Effector memory CD8-positive, alpha-beta T cell (primary cell): Measurements from ENCODE around the gene PSMB7.

Experiments
- ATAC-seq: fragments of 150-1000 bp; cut with Tn5 transposase; replicated peaks from 2 replicates; pipeline ENCODE4 v1.10.0; 2021; ENCODE audit warnings: mild to moderate bottlenecking, moderate library complexity
- DNase-seq, 3 experiments: peaks; one replicate each; pipeline ENCODE4 v3.0.0; 2021
- H3K27ac Mint-ChIP-seq, 2 donors: one replicate each; pipeline ENCODE4 v1.8.0; 2022; ENCODE audit warnings: mild to moderate bottlenecking in 2 of 2, mixed read lengths in 2 of 2, moderate library complexity in 2 of 2
- H3K27me3 Mint-ChIP-seq, 2 donors: one replicate each; pipeline ENCODE4 v1.8.0; 2022; ENCODE audit warnings: mixed read lengths in 2 of 2
- H3K36me3 Mint-ChIP-seq: one replicate; pipeline ENCODE4 v1.8.0; 2022; ENCODE audit warnings: mild to moderate bottlenecking, moderate library complexity, mixed read lengths; ENCODE audit not compliant: insufficient read depth
- H3K4me1 Mint-ChIP-seq, 2 donors: one replicate each; pipeline ENCODE4 v1.8.0; 2022; ENCODE audit warnings: low read depth in 2 of 2, mixed read lengths in 2 of 2
- H3K4me3 Mint-ChIP-seq, 2 donors: one replicate each; pipeline ENCODE4 v1.8.0; 2022; ENCODE audit warnings: mild to moderate bottlenecking in 2 of 2, mixed read lengths in 2 of 2, moderate library complexity in 2 of 2
- H3K9me3 Mint-ChIP-seq, 2 donors: one replicate each; pipeline ENCODE4 v1.8.0; 2022; ENCODE audit warnings: mixed read lengths in 2 of 2

Gene PSMB7

GRCh38 chr9:124450931-124451661 is 35.9 kb upstream of the PSMB7 start:
- Mint-ChIP-seq H3K4me1 (peaks cover 0 to 4% of the 10 kb centered on the region in 2 donors), H3K27me3 (peaks cover 35 to 67% of the 10 kb centered on the region in 2 donors), H3K27ac (no peak overlapping the region), H3K4me3 (no peak overlapping the region), H3K36me3 (no peaks in the 10 kb centered on the region), H3K9me3 (no peaks in the 10 kb centered on the region)
- DNase-seq (no peak), ATAC-seq (no peak)

- no peak for ATAC-seq
- Mint-ChIP-seq H3K27me3 (peaks cover 35 to 74% of the 10 kb centered on the region in 2 donors), H3K9me3 (no peaks in the 10 kb centered on the region), H3K4me1 (peaks cover 0 to 4% of the 10 kb centered on the region in 2 donors), H3K27ac (no peak within 1 kb of the TSS), H3K4me3 (peak within 1 kb of the TSS in 1 of 2 donors; percentile 37), H3K36me3 (no peaks in the 10 kb centered on the region)
- no peak for DNase-seq
Measured at GRCh38 chr9:124450241-124450924, 35.1 kb upstream of the PSMB7 start, which contains the start of gene ADGRD2. TSS of gene ADGRD2 (plus strand) at chr9:124450451. CDS start at chr9:124451667, 1,216 bp downstream.

- Mint-ChIP-seq H3K4me3 (no peak overlapping the region), H3K4me1 (peaks cover 0 to 4% of the 10 kb centered on the region in 2 donors), H3K36me3 (no peaks in the 10 kb centered on the region), H3K27ac (no peak overlapping the region), H3K9me3 (no peaks in the 10 kb centered on the region), H3K27me3 (peaks cover 35 to 77% of the 10 kb centered on the region in 2 donors)
- no peak for ATAC-seq
- DNase-seq: no peak
Measured at GRCh38 chr9:124449381-124450151, 34.3 kb upstream of the PSMB7 start.

GRCh38 chr9:124448019-124448418 is 32.8 kb upstream of the PSMB7 start:
- Mint-ChIP-seq H3K4me1 (peaks cover 0 to 4% of the 10 kb centered on the region in 2 donors), H3K36me3 (no peaks in the 10 kb centered on the region), H3K9me3 (no peaks in the 10 kb centered on the region), H3K27ac (no peak overlapping the region), H3K27me3 (peaks cover 39 to 88% of the 10 kb centered on the region in 2 donors), H3K4me3 (no peak overlapping the region)
- DNase-seq: no peak
- ATAC-seq: no peak

- Mint-ChIP-seq H3K36me3 (no peaks in the 10 kb centered on the region), H3K27ac (no peak overlapping the region), H3K9me3 (no peaks in the 10 kb centered on the region), H3K4me3 (no peak overlapping the region), H3K4me1 (peaks cover 0 to 4% of the 10 kb centered on the region in 2 donors), H3K27me3 (peaks cover 36 to 82% of the 10 kb centered on the region in 2 donors)
- ATAC-seq: no peak
- no peak for DNase-seq
Measured at GRCh38 chr9:124447297-124447661, 32.0 kb upstream of the PSMB7 start.

GRCh38 chr9:124444166-124444565 is 28.9 kb upstream of the PSMB7 start:
- Mint-ChIP-seq H3K9me3 (no peaks in the 10 kb centered on the region), H3K27me3 (peaks cover 30 to 82% of the 10 kb centered on the region in 2 donors), H3K36me3 (no peaks in the 10 kb centered on the region), H3K4me1 (no peaks in the 10 kb centered on the region), H3K4me3 (no peak overlapping the region), H3K27ac (no peak overlapping the region)
- ATAC-seq (no peak), DNase-seq (no peak)

GRCh38 chr9:124443625-124444024 is 28.4 kb upstream of the PSMB7 start:
- H3K4me1 Mint-ChIP-seq: no peaks in the 10 kb centered on the region
- H3K27ac Mint-ChIP-seq: no peak overlapping the region
- ATAC-seq (no peak), DNase-seq (no peak)
- H3K4me3 Mint-ChIP-seq: no peak overlapping the region
- no peaks in the 10 kb centered on the region for H3K36me3 Mint-ChIP-seq
- no peaks in the 10 kb centered on the region for H3K9me3 Mint-ChIP-seq
- H3K27me3 Mint-ChIP-seq: peaks cover 30 to 82% of the 10 kb centered on the region in 2 donors

GRCh38 chr9:124442826-124443225 is 27.6 kb upstream of the PSMB7 start:
- no peak overlapping the region for H3K27ac Mint-ChIP-seq
- no peaks in the 10 kb centered on the region for H3K4me1 Mint-ChIP-seq
- H3K27me3 Mint-ChIP-seq: peaks cover 30 to 82% of the 10 kb centered on the region in 2 donors
- ATAC-seq (no peak), DNase-seq (no peak)
- H3K9me3 Mint-ChIP-seq: no peaks in the 10 kb centered on the region
- H3K4me3 Mint-ChIP-seq: no peak overlapping the region
- no peaks in the 10 kb centered on the region for H3K36me3 Mint-ChIP-seq

GRCh38 chr9:124442379-124442778 is 27.1 kb upstream of the PSMB7 start:
- H3K36me3 Mint-ChIP-seq: no peaks in the 10 kb centered on the region
- no peak overlapping the region for H3K4me3 Mint-ChIP-seq
- H3K27me3 Mint-ChIP-seq: peaks cover 30 to 80% of the 10 kb centered on the region in 2 donors
- ATAC-seq: no peak
- no peak overlapping the region for H3K27ac Mint-ChIP-seq
- H3K4me1 Mint-ChIP-seq: no peaks in the 10 kb centered on the region
- DNase-seq: no peak
- H3K9me3 Mint-ChIP-seq: no peaks in the 10 kb centered on the region

GRCh38 chr9:124441291-124441690 is 26.0 kb upstream of the PSMB7 start:
- H3K4me3 Mint-ChIP-seq: no peak overlapping the region
- no peak overlapping the region for H3K27ac Mint-ChIP-seq
- no peaks in the 10 kb centered on the region for H3K36me3 Mint-ChIP-seq
- no peak for ATAC-seq
- H3K4me1 Mint-ChIP-seq: no peaks in the 10 kb centered on the region
- no peak for DNase-seq
- H3K27me3 Mint-ChIP-seq: peaks cover 24 to 69% of the 10 kb centered on the region in 2 donors
- H3K9me3 Mint-ChIP-seq: no peaks in the 10 kb centered on the region

GRCh38 chr9:124440786-124441185 is 25.5 kb upstream of the PSMB7 start:
- ATAC-seq: no peak
- H3K27ac Mint-ChIP-seq: no peak overlapping the region
- no peak overlapping the region for H3K4me3 Mint-ChIP-seq
- H3K9me3 Mint-ChIP-seq: no peaks in the 10 kb centered on the region
- no peaks in the 10 kb centered on the region for H3K36me3 Mint-ChIP-seq
- H3K4me1 Mint-ChIP-seq: no peaks in the 10 kb centered on the region
- no peak for DNase-seq
- peaks cover 24 to 64% of the 10 kb centered on the region in 2 donors for H3K27me3 Mint-ChIP-seq

- Mint-ChIP-seq H3K9me3 (no peaks in the 10 kb centered on the region), H3K4me1 (no peaks in the 10 kb centered on the region), H3K27me3 (peaks cover 24 to 59% of the 10 kb centered on the region in 2 donors), H3K4me3 (no peak overlapping the region), H3K36me3 (no peaks in the 10 kb centered on the region), H3K27ac (no peak overlapping the region)
- no peak for ATAC-seq
- no peak for DNase-seq
Measured at GRCh38 chr9:124439686-124440243, 24.5 kb upstream of the PSMB7 start.

GRCh38 chr9:124439086-124439485 is 23.8 kb upstream of the PSMB7 start:
- no peaks in the 10 kb centered on the region for H3K9me3 Mint-ChIP-seq

More at GRCh38 chr9:124439086-124439485, 23.8 kb upstream of the PSMB7 start:
- no peaks in the 10 kb centered on the region for H3K36me3 Mint-ChIP-seq
- no peak overlapping the region for H3K4me3 Mint-ChIP-seq
- ATAC-seq (no peak), DNase-seq (no peak)
- no peak overlapping the region for H3K27ac Mint-ChIP-seq
- no peaks in the 10 kb centered on the region for H3K4me1 Mint-ChIP-seq
- peaks cover 28 to 56% of the 10 kb centered on the region in 2 donors for H3K27me3 Mint-ChIP-seq
